ENCODE results near the gene JDP2.
A peak's percentile ranks its signal among the peaks of the same experiment; 100 is the strongest.

JDP2 gene

DNA sequence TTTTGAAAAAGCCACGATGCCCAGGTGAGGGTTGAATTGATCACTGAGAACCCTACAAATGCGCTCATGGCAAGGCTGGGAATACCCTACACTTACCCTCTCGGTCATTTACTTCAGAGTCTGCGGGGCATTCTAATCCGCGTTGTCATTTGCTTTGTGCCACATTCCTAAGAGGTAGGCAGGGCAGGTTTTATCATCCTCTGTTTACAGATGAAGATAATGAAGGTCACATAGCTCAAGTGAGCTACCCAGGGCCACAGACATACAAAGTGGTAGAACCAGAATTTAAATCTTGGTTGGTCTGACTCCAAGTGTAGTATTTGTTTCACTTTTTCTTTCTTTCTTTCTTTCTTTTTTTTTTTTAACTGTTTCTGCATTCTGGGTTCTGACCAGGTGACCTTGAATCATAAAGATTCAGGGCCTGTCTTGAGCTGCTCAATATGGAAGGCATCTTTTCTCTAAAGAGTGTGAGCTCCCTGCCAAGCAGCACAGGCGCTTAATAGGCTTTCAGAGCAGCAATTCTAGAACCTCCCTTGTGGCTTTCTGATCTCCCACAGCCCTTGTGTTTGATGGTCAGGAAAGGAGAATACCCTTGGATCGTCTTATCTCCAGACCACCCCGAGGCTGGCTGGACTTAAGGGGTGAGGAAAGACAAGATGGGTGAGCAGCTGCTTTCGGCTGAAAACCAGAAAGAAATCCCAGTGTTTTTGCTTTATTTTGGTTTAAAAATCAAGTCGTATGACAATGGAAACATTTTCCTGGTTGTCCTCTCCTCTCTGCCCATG, 93.8 kb downstream of the JDP2 start:
- no peaks in the 10 kb centered on the region for H3K36me3 ChIP-seq (ENCODE audit: control insufficient read depth, insufficient read depth, low read length)
- no peaks in the 10 kb centered on the region for H3K27me3 ChIP-seq (ENCODE audit: control insufficient read depth, insufficient read depth, low read length)
- no peak overlapping the region for H3K9ac ChIP-seq (ENCODE audit: low read length)
- no peak overlapping the region for H3K4me3 ChIP-seq (ENCODE audit: low read length)
- H3K4me1 ChIP-seq (ENCODE audit: control insufficient read depth, insufficient read depth, low read length), result no peaks in the 10 kb centered on the region
- H3K27ac ChIP-seq (ENCODE audit: low read depth, low read length), result no peak overlapping the region

DNA sequence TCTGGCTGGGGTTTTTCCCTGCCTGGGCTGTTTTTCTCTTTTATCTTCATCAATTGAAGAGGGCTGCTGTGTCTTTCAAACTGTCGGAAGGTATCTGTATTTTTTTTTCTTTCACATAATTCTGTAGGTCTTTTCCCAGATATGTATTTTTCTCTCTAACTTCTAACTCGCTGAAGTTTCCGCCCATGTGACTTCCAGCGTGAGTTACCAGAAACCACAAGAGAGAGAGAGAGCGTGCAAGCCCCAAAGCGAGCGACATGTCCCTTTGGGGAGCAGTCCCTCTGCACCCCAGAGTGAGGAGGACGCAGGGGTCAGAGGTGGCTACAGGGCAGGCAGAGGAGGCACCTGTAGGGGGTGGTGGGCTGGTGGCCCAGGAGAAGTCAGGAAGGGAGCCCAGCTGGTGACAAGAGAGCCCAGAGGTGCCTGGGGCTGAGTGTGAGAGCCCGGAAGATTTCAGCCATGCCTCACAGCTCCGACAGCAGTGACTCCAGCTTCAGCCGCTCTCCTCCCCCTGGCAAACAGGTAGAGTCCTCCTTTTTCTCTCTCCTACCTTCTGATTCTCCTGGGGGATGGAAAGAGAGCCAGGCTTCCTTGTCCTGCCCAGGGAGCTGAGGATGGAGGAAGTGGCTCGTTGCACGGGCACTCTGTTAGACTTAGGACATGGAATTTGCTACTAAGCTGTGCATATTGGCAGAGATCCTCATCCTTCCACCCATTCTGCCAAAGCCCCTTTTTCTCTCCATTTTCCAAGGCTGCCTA, 94.6 kb downstream of the JDP2 start, which contains the start of gene BATF:
TSS of gene BATF (plus strand) at position 246 of the 759 bp plus-strand sequence. CDS start at position 460, 214 bp downstream.
- Histone ChIP-seq H3K27me3 (ENCODE audit: control insufficient read depth, insufficient read depth, low read length) (no peaks in the 10 kb centered on the region), H3K27ac (ENCODE audit: low read depth, low read length) (no peak within 1 kb of the TSS), H3K4me1 (ENCODE audit: control insufficient read depth, insufficient read depth, low read length) (no peaks in the 10 kb centered on the region), H3K4me3 (ENCODE audit: low read length) (peak within 1 kb of the TSS; percentile 52), H3K9ac (ENCODE audit: low read length) (no peak within 1 kb of the TSS), H3K36me3 (ENCODE audit: control insufficient read depth, insufficient read depth, low read length) (no peaks in the 10 kb centered on the region)

GRCh38 chr14:75522983-75523318, 95.1 kb downstream of the JDP2 start:
- Histone ChIP-seq H3K27ac (ENCODE audit: low read depth, low read length) (no peak overlapping the region), H3K4me1 (ENCODE audit: control insufficient read depth, insufficient read depth, low read length) (no peaks in the 10 kb centered on the region), H3K9ac (ENCODE audit: low read length) (no peak overlapping the region), H3K4me3 (ENCODE audit: low read length) (peak overlapping the region; percentile 52), H3K36me3 (ENCODE audit: control insufficient read depth, insufficient read depth, low read length) (no peaks in the 10 kb centered on the region), H3K27me3 (ENCODE audit: control insufficient read depth, insufficient read depth, low read length) (no peaks in the 10 kb centered on the region)
